ENCODE results near the gene SMIM14. TPM values are rescaled to one million over a fixed set of nuclear protein-coding genes. Genes with fewer than 3 reads are reported as not detected.

The SMIM14 gene
- total and polyA plus RNA-seq, 2 of the 8 experiments (the other 6 are each of a cell fraction or from before 2014, with no cell fraction given), result 29.1 to 31.0 TPM

Small RNA genes within 50 kb of the gene (small RNA-seq; reads per million reads assigned to genes)
- gene RNU7-11P (ENCODE audit: insufficient read depth), result not detected

Other genes with a start within 250 kb of the SMIM14 start
- not detected in 2 replicates for gene KLB, start 231.9 kb downstream of the SMIM14 start, total RNA-seq (2021; fragmentation: NEBNext Ultra II Directional; extraction: Animal tissue kit (Norgen Biotek cat#: 25700))
- gene KLB, start 231.9 kb downstream of the SMIM14 start, polyA plus RNA-seq (2011; rRNA removed), result 0.03 TPM in 2 replicates
- gene RPL9, start 179.9 kb downstream of the SMIM14 start, total RNA-seq (2021; fragmentation: NEBNext Ultra II Directional; extraction: Animal tissue kit (Norgen Biotek cat#: 25700)), result 1,161 and 1,163 TPM in 2 replicates
- 427 and 1,184 TPM in 2 replicates for gene RPL9, start 179.9 kb downstream of the SMIM14 start, polyA plus RNA-seq (2011; rRNA removed)
- gene LIAS, start 179.8 kb downstream of the SMIM14 start, total RNA-seq (2021; fragmentation: NEBNext Ultra II Directional; extraction: Animal tissue kit (Norgen Biotek cat#: 25700)), result 19.8 and 24.9 TPM in 2 replicates
- 7.5 and 10.5 TPM in 2 replicates for gene LIAS, start 179.8 kb downstream of the SMIM14 start, polyA plus RNA-seq (2011; rRNA removed)
- 126 and 128 TPM in 2 replicates for gene UGDH, start 111.4 kb downstream of the SMIM14 start, total RNA-seq (2021; fragmentation: NEBNext Ultra II Directional; extraction: Animal tissue kit (Norgen Biotek cat#: 25700))
- 32.0 and 46.9 TPM in 2 replicates for gene UGDH, start 111.4 kb downstream of the SMIM14 start, polyA plus RNA-seq (2011; rRNA removed)
- gene UBE2K, start 59.3 kb upstream of the SMIM14 start, total RNA-seq (2021; fragmentation: NEBNext Ultra II Directional; extraction: Animal tissue kit (Norgen Biotek cat#: 25700)), result 169 and 174 TPM in 2 replicates
- 32.7 and 53.6 TPM in 2 replicates for gene UBE2K, start 59.3 kb upstream of the SMIM14 start, polyA plus RNA-seq (2011; rRNA removed)